ENCODE results near the gene H6PD. TPM values are rescaled to one million over a fixed set of nuclear protein-coding genes. Genes with fewer than 3 reads are reported as not detected.

The H6PD gene
- polyA plus RNA-seq, 1 donor (not counting 4 experiments of a cell fraction or from before 2014, with no cell fraction given): 3.3 TPM

DNA sequence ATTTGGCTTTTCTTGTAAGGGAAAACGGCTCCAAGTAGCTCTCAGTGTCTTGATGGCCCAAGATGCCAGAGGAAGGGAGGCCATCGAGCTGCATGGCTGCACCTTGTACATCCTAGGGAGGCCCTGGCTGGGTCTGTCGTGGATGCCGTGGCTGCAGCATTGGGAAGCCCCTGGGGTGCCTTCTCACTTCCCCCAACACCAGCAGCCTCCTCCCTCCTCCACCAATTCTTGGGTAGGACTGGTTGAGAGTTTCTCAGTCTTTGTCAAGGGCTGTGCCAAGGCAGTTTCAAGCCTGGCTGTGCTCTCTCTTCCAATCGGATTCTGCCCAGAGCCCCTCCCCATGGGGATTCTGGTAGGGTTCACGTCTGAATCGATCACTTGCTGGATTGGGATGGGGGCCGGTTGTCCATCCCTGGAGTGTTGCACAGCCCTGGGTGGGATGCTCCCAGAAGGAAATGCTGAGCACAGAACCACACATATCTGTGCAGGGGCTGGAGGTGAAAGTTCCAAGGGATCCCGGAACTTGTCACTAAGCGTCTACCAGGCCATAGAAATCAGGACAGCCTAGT lies 44.1 kb downstream of the H6PD start:
- Histone ChIP-seq H3K79me2 (ENCODE audit: control insufficient read depth, insufficient read depth, low read length) (no peaks in the 10 kb centered on the region), H3K27me3 (ENCODE audit: control insufficient read depth, extremely low read depth, insufficient read depth, low read length) (no peaks in the 10 kb centered on the region), H3K36me3 (ENCODE audit: control insufficient read depth in 2 of 2, extremely low read depth in 1 of 2, insufficient read depth in 2 of 2, low read length in 2 of 2) (no peaks in the 10 kb centered on the region), H3K4me3 (ENCODE audit: control insufficient read depth in 2 of 3, extremely low read depth in 1 of 3, insufficient read depth in 2 of 3, low read depth in 1 of 3, low read length in 3 of 3) (no peak overlapping the region), H2AFZ (ENCODE audit: control insufficient read depth, low read length) (no peak overlapping the region), H3K4me1 (ENCODE audit: control insufficient read depth, extremely low read depth, insufficient read depth, low read length) (peaks cover 31% of the 10 kb centered on the region), H3K4me2 (ENCODE audit: control insufficient read depth, extremely low read depth, insufficient read depth, low read depth, low read length) (no peak overlapping the region), H3K9ac (ENCODE audit: control insufficient read depth, extremely low read depth, insufficient read depth, low read length) (no peak overlapping the region), H4K20me1 (ENCODE audit: control insufficient read depth, extremely low read depth, insufficient read depth, low read length) (no peaks in the 10 kb centered on the region), H3K9me3 (ENCODE audit: control insufficient read depth, low read depth, low read length) (no peaks in the 10 kb centered on the region), H3K9me1 (ENCODE audit: control insufficient read depth, extremely low read depth, insufficient read depth, low read length) (no peaks in the 10 kb centered on the region), H3K27ac (ENCODE audit: control insufficient read depth, insufficient read depth, low read length) (no peak overlapping the region)
- TF ChIP-seq EZH2 (IDR thresholded peaks at IDR 0.05; ENCODE audit: low read length): no peak
- TF ChIP-seq CTCF (optimal IDR thresholded peaks at IDR 0.05 in 1 of 3, IDR thresholded peaks at IDR 0.05 in 1 of 3, conservative IDR thresholded peaks at IDR 0.05 in 1 of 3; ENCODE audit: extremely low read depth in 1 of 3, insufficient read depth in 2 of 3, low read length in 3 of 3): no peak
- FAIRE-seq (no peak), DNase-seq (ENCODE audit: low read depth, low spot score) (no peak)
- dilution Hi-C loops (cut with MboI; ENCODE audit: extremely low pct_ligation_motif_present, low sequenced_read_pairs): no loop called here

DNA sequence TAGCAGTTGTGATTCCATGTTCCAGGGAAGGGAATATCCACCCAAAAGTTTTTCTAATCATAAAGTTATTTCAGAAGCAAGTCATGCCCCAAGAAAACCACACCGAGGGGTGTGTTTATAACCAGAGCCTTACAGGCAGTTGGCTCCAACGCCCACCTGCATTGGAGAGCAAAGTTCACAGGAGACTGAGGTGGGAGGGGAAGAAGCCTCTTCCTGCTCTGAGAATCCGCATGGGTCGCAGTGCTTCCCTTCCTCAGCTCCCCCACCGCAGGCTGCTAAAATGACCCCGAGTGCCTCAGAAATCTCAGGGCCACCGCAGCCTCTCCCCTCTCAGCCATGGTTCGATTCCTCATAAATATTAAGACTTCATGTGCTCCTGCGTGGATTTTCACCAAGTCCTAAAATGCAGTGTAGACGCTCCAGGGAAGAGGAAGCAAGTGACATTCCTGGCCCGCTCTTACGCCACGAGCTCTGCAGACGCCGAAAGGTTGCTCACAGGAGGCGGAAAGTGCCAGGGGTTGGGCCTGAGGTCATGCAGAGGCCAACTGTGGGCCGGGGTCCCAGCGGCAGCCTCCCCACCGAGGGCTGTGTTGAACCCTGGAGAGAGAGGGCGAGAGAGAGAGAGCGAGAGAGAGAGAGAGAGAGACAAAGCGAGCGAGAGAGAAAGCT lies 44.7 kb downstream of the H6PD start:
- H3K4me3 ChIP-seq (ENCODE audit: control insufficient read depth in 2 of 3, extremely low read depth in 1 of 3, insufficient read depth in 2 of 3, low read depth in 1 of 3, low read length in 3 of 3): no peak overlapping the region
- dilution Hi-C loops (cut with MboI; ENCODE audit: extremely low pct_ligation_motif_present, low sequenced_read_pairs): no loop called here
- H4K20me1 ChIP-seq (ENCODE audit: control insufficient read depth, extremely low read depth, insufficient read depth, low read length): no peaks in the 10 kb centered on the region
- no peaks in the 10 kb centered on the region for H3K36me3 ChIP-seq (ENCODE audit: control insufficient read depth in 2 of 2, extremely low read depth in 1 of 2, insufficient read depth in 2 of 2, low read length in 2 of 2)
- H3K27me3 ChIP-seq (ENCODE audit: control insufficient read depth, extremely low read depth, insufficient read depth, low read length): no peaks in the 10 kb centered on the region
- H3K27ac ChIP-seq (ENCODE audit: control insufficient read depth, insufficient read depth, low read length): no peak overlapping the region
- no peak for DNase-seq (ENCODE audit: low read depth, low spot score)
- H3K79me2 ChIP-seq (ENCODE audit: control insufficient read depth, insufficient read depth, low read length): no peaks in the 10 kb centered on the region
- no peaks in the 10 kb centered on the region for H3K9me1 ChIP-seq (ENCODE audit: control insufficient read depth, extremely low read depth, insufficient read depth, low read length)
- H3K4me1 ChIP-seq (ENCODE audit: control insufficient read depth, extremely low read depth, insufficient read depth, low read length): peaks cover 31% of the 10 kb centered on the region
- H3K9me3 ChIP-seq (ENCODE audit: control insufficient read depth, low read depth, low read length): no peaks in the 10 kb centered on the region
- H3K9ac ChIP-seq (ENCODE audit: control insufficient read depth, extremely low read depth, insufficient read depth, low read length): no peak overlapping the region
- TF ChIP-seq CTCF (optimal IDR thresholded peaks at IDR 0.05 in 1 of 3, IDR thresholded peaks at IDR 0.05 in 1 of 3, conservative IDR thresholded peaks at IDR 0.05 in 1 of 3; ENCODE audit: extremely low read depth in 1 of 3, insufficient read depth in 2 of 3, low read length in 3 of 3): no peak
- no peak overlapping the region for H3K4me2 ChIP-seq (ENCODE audit: control insufficient read depth, extremely low read depth, insufficient read depth, low read depth, low read length)
- H2AFZ ChIP-seq (ENCODE audit: control insufficient read depth, low read length): no peak overlapping the region
- no peak for FAIRE-seq

Data from keratinocyte (primary cell).